OCI-M2 (cell line): ENCODE results near the gene HPGD.

Experiments
- DNase-seq: peaks from one replicate; lab custom pipeline; 2025; ENCODE audit not compliant: unreplicated experiment; lab: John Stamatoyannopoulos, UW

Gene HPGD

GRCh38 chr4:174522183-174523024 is at the start of gene HPGD:
HPGD (minus strand) TSS chr4:174522488; CDS start chr4:174522451, 37 bp downstream.
- no peak for DNase-seq

- no peak for DNase-seq
Observed at GRCh38 chr4:174564529-174564928, 42.2 kb upstream of the HPGD start.

GRCh38 chr4:174563399-174563798 is 41.1 kb upstream of the HPGD start:
- DNase-seq = no peak

GRCh38 chr4:174561560-174561959 is 39.3 kb upstream of the HPGD start:
- no peak for DNase-seq

GRCh38 chr4:174559894-174560293 is 37.6 kb upstream of the HPGD start:
- DNase-seq = no peak

- no peak for DNase-seq
Observed at GRCh38 chr4:174555789-174556630, 33.7 kb upstream of the HPGD start.

- DNase-seq = no peak
Observed at GRCh38 chr4:174554231-174554728, 32.0 kb upstream of the HPGD start.

- DNase-seq = no peak
Observed at GRCh38 chr4:174553828-174554227, 31.5 kb upstream of the HPGD start.

GRCh38 chr4:174553031-174553430 is 30.7 kb upstream of the HPGD start:
- DNase-seq = no peak

GRCh38 chr4:174550541-174550940 is 28.3 kb upstream of the HPGD start:
- DNase-seq = no peak

- no peak for DNase-seq
Observed at GRCh38 chr4:174549721-174550120, 27.4 kb upstream of the HPGD start.

- no peak for DNase-seq
Observed at GRCh38 chr4:174545268-174545667, 23.0 kb upstream of the HPGD start.

- DNase-seq = no peak
Observed at GRCh38 chr4:174544496-174544895, 22.2 kb upstream of the HPGD start.

GRCh38 chr4:174540175-174540574 is 17.9 kb upstream of the HPGD start:
- no peak for DNase-seq

- no peak for DNase-seq
Observed at GRCh38 chr4:174539571-174539970, 17.3 kb upstream of the HPGD start.

- no peak for DNase-seq
Observed at GRCh38 chr4:174538876-174539250, 16.6 kb upstream of the HPGD start.

GRCh38 chr4:174538123-174538875 is 16.0 kb upstream of the HPGD start:
- no peak for DNase-seq

GRCh38 chr4:174537634-174538033 is 15.3 kb upstream of the HPGD start:
- no peak for DNase-seq

- no peak for DNase-seq
Observed at GRCh38 chr4:174534461-174534860, 12.2 kb upstream of the HPGD start.

- no peak for DNase-seq
Observed at GRCh38 chr4:174532445-174532844, 10.2 kb upstream of the HPGD start.

- no peak for DNase-seq
Observed at GRCh38 chr4:174531486-174531885, 9.2 kb upstream of the HPGD start.
